Measurements from ENCODE around the gene LGI4.
"Not testable (repeated sequence)": the region's sequence is repeated elsewhere in the genome, so short reads cannot be mapped to it uniquely, and the experiment has no call there.

Gene LGI4

DNA sequence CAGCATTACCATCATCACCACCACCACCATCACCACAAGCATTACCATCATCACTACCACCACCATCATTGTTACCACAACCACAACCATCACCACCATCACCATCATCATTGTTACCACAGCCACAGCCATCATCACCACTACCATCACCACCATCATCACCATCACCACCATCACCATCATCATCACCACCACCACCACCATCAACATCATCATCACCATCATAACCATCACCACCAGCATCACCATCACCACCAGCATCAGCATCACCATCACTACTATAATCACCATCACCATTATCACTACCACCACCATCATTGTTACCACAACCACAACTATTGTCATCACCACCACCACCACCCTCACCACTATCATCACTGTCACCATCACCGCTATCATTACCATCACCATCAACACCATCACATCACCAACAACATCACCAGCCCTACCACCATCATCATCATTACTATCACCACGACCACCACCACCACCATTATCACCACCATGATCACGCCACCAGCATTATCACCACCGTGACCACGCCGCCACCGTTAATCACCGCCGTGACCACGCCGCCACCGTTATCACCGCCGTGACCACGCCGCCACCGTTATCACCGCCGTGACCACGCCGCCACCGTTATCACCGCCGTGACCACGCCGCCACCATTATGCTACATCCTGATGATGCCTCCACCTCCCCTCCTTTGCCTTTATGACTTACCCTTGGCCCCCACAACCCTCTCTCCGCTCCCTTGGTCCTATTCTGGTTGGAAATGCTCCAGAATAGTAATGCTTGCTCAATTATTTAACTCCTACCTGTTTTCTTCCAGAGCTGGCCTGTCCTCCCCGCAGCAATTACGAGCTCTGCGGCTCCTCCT is 29.2 kb downstream of the LGI4 start:
- peaks cover 13% of the 10 kb centered on the region for H3K27me3 Mint-ChIP-seq (ENCODE audit: low read depth, poor library complexity)
- H3K36me3 Mint-ChIP-seq (ENCODE audit: low read depth) = no peaks in the 10 kb centered on the region
- peaks cover 17% of the 10 kb centered on the region for H3K4me1 Mint-ChIP-seq
- TF ChIP-seq, protein P1, sequence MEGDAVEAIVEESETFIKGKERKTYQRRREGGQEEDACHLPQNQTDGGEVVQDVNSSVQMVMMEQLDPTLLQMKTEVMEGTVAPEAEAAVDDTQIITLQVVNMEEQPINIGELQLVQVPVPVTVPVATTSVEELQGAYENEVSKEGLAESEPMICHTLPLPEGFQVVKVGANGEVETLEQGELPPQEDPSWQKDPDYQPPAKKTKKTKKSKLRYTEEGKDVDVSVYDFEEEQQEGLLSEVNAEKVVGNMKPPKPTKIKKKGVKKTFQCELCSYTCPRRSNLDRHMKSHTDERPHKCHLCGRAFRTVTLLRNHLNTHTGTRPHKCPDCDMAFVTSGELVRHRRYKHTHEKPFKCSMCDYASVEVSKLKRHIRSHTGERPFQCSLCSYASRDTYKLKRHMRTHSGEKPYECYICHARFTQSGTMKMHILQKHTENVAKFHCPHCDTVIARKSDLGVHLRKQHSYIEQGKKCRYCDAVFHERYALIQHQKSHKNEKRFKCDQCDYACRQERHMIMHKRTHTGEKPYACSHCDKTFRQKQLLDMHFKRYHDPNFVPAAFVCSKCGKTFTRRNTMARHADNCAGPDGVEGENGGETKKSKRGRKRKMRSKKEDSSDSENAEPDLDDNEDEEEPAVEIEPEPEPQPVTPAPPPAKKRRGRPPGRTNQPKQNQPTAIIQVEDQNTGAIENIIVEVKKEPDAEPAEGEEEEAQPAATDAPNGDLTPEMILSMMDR (IDR thresholded peaks at IDR 0.05) = no peak
- no peak overlapping the region for H3K27ac Mint-ChIP-seq
- H3K9me3 Mint-ChIP-seq = peaks cover 9% of the 10 kb centered on the region
- H3K4me3 Mint-ChIP-seq = no peak overlapping the region
- DNase-seq = no peak

- Mint-ChIP-seq H3K27ac (no peak overlapping the region), H3K4me1 (peaks cover 14% of the 10 kb centered on the region), H3K4me3 (no peak overlapping the region), H3K9me3 (peaks cover 9% of the 10 kb centered on the region), H3K36me3 (ENCODE audit: low read depth) (no peaks in the 10 kb centered on the region), H3K27me3 (ENCODE audit: low read depth, poor library complexity) (peaks cover 13% of the 10 kb centered on the region)
- no peak for DNase-seq
- TF ChIP-seq, protein P1 (IDR thresholded peaks at IDR 0.05) = no peak
These were observed 29.8 kb downstream of the LGI4 start for GRCh38 chr19:35105047-35105410.

GRCh38 chr19:35104361-35104760 is 30.5 kb downstream of the LGI4 start:
- TF ChIP-seq, protein P1 (IDR thresholded peaks at IDR 0.05) = no peak
- Mint-ChIP-seq H3K4me1 (peaks cover 7% of the 10 kb centered on the region), H3K27ac (no peak overlapping the region), H3K4me3 (no peak overlapping the region), H3K9me3 (peaks cover 9% of the 10 kb centered on the region), H3K36me3 (ENCODE audit: low read depth) (no peaks in the 10 kb centered on the region), H3K27me3 (ENCODE audit: low read depth, poor library complexity) (peaks cover 13% of the 10 kb centered on the region)
- no peak for DNase-seq

GRCh38 chr19:35103614-35104013 is 31.2 kb downstream of the LGI4 start:
- not testable (repeated sequence) for H3K4me3 Mint-ChIP-seq; H3K9me3 Mint-ChIP-seq; H3K27ac Mint-ChIP-seq; DNase-seq; H3K4me1 Mint-ChIP-seq; H3K36me3 Mint-ChIP-seq (ENCODE audit: low read depth)
- H3K27me3 Mint-ChIP-seq (ENCODE audit: low read depth, poor library complexity) = peaks cover 13% of the 10 kb centered on the region

DNA sequence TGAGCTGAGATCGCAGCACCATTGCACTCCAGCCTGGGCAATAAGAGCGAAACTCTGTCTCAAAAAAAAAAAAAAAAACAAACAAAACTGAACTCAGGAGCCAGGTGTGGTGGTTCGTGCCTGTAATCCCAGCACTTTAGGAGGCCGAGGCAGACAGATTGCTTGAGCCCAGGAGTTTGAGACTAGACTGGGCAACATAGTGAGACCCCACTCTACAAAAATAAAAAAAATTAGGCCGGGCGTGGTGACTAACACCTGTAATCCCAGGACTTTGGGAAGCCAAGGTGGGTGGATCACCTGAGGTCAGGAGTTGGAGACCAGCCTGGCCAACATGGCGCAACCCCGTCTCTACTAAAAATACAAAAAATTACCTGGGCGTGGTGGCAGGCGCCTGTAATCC is 32.9 kb downstream of the LGI4 start:
- not testable (repeated sequence) for H3K4me3 Mint-ChIP-seq; H3K9me3 Mint-ChIP-seq; H3K36me3 Mint-ChIP-seq (ENCODE audit: low read depth); H3K4me1 Mint-ChIP-seq; DNase-seq; H3K27ac Mint-ChIP-seq
- peaks cover 19% of the 10 kb centered on the region for H3K27me3 Mint-ChIP-seq (ENCODE audit: low read depth, poor library complexity)

DNA sequence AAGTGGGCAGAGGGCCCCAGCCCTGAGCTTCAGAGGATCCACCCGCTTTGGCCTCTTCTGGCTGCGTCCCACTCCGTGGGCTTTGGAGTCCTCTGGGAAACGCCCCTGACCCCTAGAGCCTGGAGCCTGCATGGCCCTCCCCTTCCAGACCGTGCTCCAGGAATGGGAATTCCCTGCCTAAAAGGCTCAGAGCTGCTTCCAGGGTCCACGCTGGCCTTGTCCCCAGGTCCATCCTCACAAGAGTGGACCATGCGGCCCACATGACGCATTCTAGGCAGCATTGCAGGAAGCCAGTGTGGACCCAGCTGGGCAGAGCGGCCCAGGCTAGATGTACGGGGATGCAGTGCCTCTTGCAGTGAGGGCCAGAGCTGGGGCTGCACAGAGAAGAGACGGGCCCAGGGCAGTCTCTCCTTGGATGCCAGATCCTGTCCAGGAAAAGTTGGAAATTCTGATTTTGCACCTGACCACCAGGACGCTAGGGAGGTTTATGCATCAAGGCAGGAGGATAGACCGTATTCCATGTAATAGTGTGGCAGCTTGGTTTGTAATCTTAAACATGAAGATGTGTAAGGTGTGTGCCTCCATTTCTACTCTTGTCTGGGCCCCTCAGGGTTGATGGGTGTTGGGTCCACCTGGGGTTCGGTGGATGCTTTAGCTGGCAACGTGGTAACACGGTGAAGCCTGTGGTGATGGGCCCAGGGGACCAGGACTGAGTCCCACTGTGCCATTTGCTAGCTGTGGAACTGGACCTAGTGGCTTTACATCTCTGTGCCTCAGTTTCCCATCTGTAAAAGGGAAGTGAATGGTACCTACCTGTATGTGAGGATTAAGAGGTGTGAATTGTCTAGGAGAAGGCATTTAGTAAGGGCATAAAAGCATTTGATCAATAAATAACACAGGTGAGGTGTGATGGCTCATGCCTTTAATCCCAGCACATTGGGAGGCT is 34.0 kb downstream of the LGI4 start:
- TF ChIP-seq, protein P1 (IDR thresholded peaks at IDR 0.05) = no peak
- H3K36me3 Mint-ChIP-seq (ENCODE audit: low read depth) = no peaks in the 10 kb centered on the region
- peaks cover 19% of the 10 kb centered on the region for H3K27me3 Mint-ChIP-seq (ENCODE audit: low read depth, poor library complexity)
- no peak overlapping the region for H3K27ac Mint-ChIP-seq
- H3K4me3 Mint-ChIP-seq = no peak overlapping the region
- H3K9me3 Mint-ChIP-seq = no peaks in the 10 kb centered on the region
- no peak for DNase-seq
- peaks cover 5% of the 10 kb centered on the region for H3K4me1 Mint-ChIP-seq

All from nephron progenitor cell (in vitro differentiated cells).